HL-60 (cell line): ENCODE measurements around the gene CYYR1.

ENCODE experiments used
- DNase-seq, 2 experiments: peaks; one replicate each; pipeline ENCODE4 v3.0.0-alpha.2; 2010 to 2020; ENCODE audit warnings: low read depth in 1 of 2, low spot score in 1 of 2
- H3K27ac ChIP-seq: fragments of 250-450 bp; sonication (Bioruptor Pico); replicated peaks from 2 replicates; pipeline ENCODE4 v1.5.1; 2020; ENCODE audit warnings: mild to moderate bottlenecking, moderate library complexity
- H3K27me3 ChIP-seq: fragments of 250-450 bp; sonication (Bioruptor Pico); 2 replicates; pipeline ENCODE4 v1.5.1; 2021; ENCODE audit warnings: mild to moderate bottlenecking, moderate library complexity; ENCODE audit not compliant: insufficient read depth, poor library complexity, severe bottlenecking
- H3K4me3 ChIP-seq: replicated peaks from 2 replicates; pipeline ENCODE4 v1.5.1; 2011; ENCODE audit warnings: mild to moderate bottlenecking, control low read depth, low read length; ENCODE audit not compliant: insufficient read depth
- GABPA ChIP-seq: IDR thresholded peaks from 2 replicates; pipeline ENCODE4 v1.6.1; 2012; ENCODE audit warnings: low read depth
- POLR2AphosphoS5 ChIP-seq: IDR thresholded peaks from 2 replicates; pipeline ENCODE4 v1.6.1; 2012; ENCODE audit warnings: low read depth
- REST ChIP-seq: IDR thresholded peaks from 2 replicates; pipeline ENCODE4 v1.6.1; 2012; ENCODE audit warnings: low read depth; ENCODE audit not compliant: insufficient replicate concordance
- SPI1 ChIP-seq: IDR thresholded peaks from 2 replicates; pipeline ENCODE4 v1.6.1; 2012; ENCODE audit warnings: low read depth, mild to moderate bottlenecking, borderline replicate concordance
- TF ChIP-seq, protein P1 (sequence below): IDR thresholded peaks from one replicate; pipeline ENCODE4 v1.5.1; 2011; ENCODE audit warnings: low read length, control low read depth, inconsistent platforms; ENCODE audit not compliant: insufficient read depth

The CYYR1 gene

GRCh38 chr21:26565546-26565945 lies 7.5 kb downstream of the CYYR1 start:
- H3K27me3 ChIP-seq: peaks cover 2% of the 10 kb centered on the region
- no peak overlapping the region for H3K27ac ChIP-seq
- H3K4me3 ChIP-seq: no peak overlapping the region
- no peak for TF ChIP-seq SPI1
- no peak for TF ChIP-seq GABPA
- TF ChIP-seq, protein P1, sequence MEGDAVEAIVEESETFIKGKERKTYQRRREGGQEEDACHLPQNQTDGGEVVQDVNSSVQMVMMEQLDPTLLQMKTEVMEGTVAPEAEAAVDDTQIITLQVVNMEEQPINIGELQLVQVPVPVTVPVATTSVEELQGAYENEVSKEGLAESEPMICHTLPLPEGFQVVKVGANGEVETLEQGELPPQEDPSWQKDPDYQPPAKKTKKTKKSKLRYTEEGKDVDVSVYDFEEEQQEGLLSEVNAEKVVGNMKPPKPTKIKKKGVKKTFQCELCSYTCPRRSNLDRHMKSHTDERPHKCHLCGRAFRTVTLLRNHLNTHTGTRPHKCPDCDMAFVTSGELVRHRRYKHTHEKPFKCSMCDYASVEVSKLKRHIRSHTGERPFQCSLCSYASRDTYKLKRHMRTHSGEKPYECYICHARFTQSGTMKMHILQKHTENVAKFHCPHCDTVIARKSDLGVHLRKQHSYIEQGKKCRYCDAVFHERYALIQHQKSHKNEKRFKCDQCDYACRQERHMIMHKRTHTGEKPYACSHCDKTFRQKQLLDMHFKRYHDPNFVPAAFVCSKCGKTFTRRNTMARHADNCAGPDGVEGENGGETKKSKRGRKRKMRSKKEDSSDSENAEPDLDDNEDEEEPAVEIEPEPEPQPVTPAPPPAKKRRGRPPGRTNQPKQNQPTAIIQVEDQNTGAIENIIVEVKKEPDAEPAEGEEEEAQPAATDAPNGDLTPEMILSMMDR: no peak
- no peak for TF ChIP-seq REST
- no peak for TF ChIP-seq POLR2AphosphoS5
- DNase-seq: no peak

- Histone ChIP-seq H3K4me3 (no peak overlapping the region), H3K27ac (no peak overlapping the region), H3K27me3 (no peaks in the 10 kb centered on the region)
- TF ChIP-seq SPI1: peak; percentile 82
- TF ChIP-seq, protein P1: no peak
- DNase-seq: peak in 1 of 2 experiments; percentile 5
These were observed 8.0 kb downstream of the CYYR1 start for GRCh38 chr21:26565111-26565510.

DNA sequence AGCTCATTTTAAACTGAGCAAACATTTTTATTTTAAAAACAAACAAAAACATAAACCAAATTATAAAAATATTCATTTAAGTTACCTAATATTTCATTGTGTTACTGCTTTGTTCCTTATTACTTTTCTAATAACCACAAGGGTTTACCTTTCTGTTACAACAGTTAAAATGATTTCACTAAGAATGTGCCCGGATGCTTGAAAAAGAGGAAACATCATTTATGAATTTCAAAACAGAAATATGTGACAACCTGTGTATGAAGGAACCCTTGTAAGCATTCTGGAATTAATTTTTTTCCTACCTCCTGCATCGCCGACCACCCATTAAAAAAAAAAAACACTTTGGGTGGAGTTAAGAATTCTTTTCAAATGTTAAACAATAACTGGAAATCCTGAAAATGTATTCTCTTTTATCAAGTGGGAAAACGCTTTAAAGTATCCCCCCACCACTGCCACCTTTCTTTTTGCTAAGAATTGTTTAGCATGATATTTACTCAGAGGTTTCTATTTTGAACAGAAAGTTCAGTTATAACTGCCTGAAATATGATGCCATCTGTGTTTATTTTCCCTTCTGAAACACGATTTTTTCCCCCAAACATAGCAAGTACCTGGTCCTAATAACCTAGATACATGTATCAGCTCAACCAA lies 9.1 kb downstream of the CYYR1 start:
- TF ChIP-seq POLR2AphosphoS5: no peak
- no peak for DNase-seq
- Histone ChIP-seq H3K4me3 (no peak overlapping the region), H3K27me3 (no peaks in the 10 kb centered on the region), H3K27ac (no peak overlapping the region)

DNA sequence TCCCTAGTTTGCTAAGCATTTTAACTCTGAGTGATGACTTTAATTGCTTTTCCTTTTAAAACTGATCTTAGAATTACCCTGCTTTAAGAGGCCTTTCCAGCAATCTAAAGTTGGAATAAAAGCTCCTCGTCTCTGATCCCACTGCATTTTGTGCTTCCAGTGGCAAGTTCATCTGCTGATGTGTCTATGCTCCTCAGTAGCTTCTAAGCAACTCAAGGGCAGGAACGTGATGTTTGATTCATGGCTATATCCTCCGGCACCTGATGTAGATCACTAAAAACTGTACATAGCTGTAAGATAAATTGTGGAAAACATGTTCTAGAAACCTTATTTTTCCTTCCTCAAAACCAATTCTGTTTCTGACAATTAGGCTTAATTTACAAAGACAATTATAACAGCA lies 12.5 kb downstream of the CYYR1 start:
- no peak for TF ChIP-seq GABPA
- no peak for TF ChIP-seq REST
- Histone ChIP-seq H3K27me3 (no peaks in the 10 kb centered on the region), H3K4me3 (no peak overlapping the region), H3K27ac (no peak overlapping the region)
- DNase-seq: no peak

GRCh38 chr21:26559099-26559498 lies 14.0 kb downstream of the CYYR1 start:
- no peak overlapping the region for H3K27ac ChIP-seq
- no peaks in the 10 kb centered on the region for H3K27me3 ChIP-seq
- no peak overlapping the region for H3K4me3 ChIP-seq
- no peak for TF ChIP-seq SPI1
- TF ChIP-seq POLR2AphosphoS5: no peak
- TF ChIP-seq REST: no peak
- TF ChIP-seq GABPA: no peak
- TF ChIP-seq, protein P1: no peak
- no peak for DNase-seq
